DMS 273 (cell line): ENCODE measurements around the gene CXorf49.
A peak's percentile ranks its signal among the peaks of the same experiment; 100 is the strongest.
"Not testable (repeated sequence)": the region's sequence is repeated elsewhere in the genome, so short reads cannot be mapped to it uniquely, and the experiment has no call there.

Experiments used
- DNase-seq: peaks from one replicate; lab custom pipeline; 2025; ENCODE audit not compliant: unreplicated experiment; lab: John Stamatoyannopoulos, UW

Gene CXorf49

GRCh38 chrX:71675636-71676035 lies 42.4 kb downstream of the CXorf49 start:
- not testable (repeated sequence) for DNase-seq

GRCh38 chrX:71671938-71672337 lies 46.1 kb downstream of the CXorf49 start:
- DNase-seq, result no peak

- no peak for DNase-seq
These were observed 46.9 kb downstream of the CXorf49 start for GRCh38 chrX:71671043-71671780.

GRCh38 chrX:71669947-71670346 lies 48.1 kb downstream of the CXorf49 start:
- peak; percentile 76 for DNase-seq

GRCh38 chrX:71669492-71669891 lies 48.6 kb downstream of the CXorf49 start:
- no peak for DNase-seq

GRCh38 chrX:71668248-71668595 lies 49.9 kb downstream of the CXorf49 start:
- no peak for DNase-seq

GRCh38 chrX:71667328-71668247 lies 50.5 kb downstream of the CXorf49 start, which contains the start of gene LOC101059915:
Gene LOC101059915, plus strand, starts transcription at chrX:71667546.
- no peak for DNase-seq

- DNase-seq, result no peak
These were observed 51.6 kb downstream of the CXorf49 start for GRCh38 chrX:71666240-71667223.

- DNase-seq, result no peak
These were observed 52.3 kb downstream of the CXorf49 start for GRCh38 chrX:71665747-71666146.

GRCh38 chrX:71664889-71665491 lies 53.1 kb downstream of the CXorf49 start:
- DNase-seq, result no peak
